HUES64 (cell line): Measurements from ENCODE around the gene POP5.

Experiments
- H3K27ac ChIP-seq: 2 replicates; pipeline ENCODE4 v1.7.0; 2013; ENCODE audit warnings: low read depth, low read length, inconsistent platforms
- H3K27me3 ChIP-seq: 2 replicates; pipeline ENCODE4 v1.6.1; 2013; ENCODE audit warnings: mild to moderate bottlenecking, low read length; ENCODE audit not compliant: insufficient read depth
- H3K36me3 ChIP-seq: 2 replicates; pipeline ENCODE4 v1.6.1; 2013; ENCODE audit warnings: mild to moderate bottlenecking, low read length; ENCODE audit not compliant: insufficient read depth
- H3K4me1 ChIP-seq: 2 replicates; pipeline ENCODE4 v1.6.1; 2013; ENCODE audit warnings: mild to moderate bottlenecking, low read length, moderate library complexity; ENCODE audit not compliant: insufficient read depth
- H3K4me3 ChIP-seq: 2 replicates; pipeline ENCODE4 v1.5.1; 2013; ENCODE audit warnings: mild to moderate bottlenecking, low read length, moderate library complexity
- H3K9ac ChIP-seq: 2 replicates; pipeline ENCODE4 v1.6.1; 2013; ENCODE audit warnings: mild to moderate bottlenecking, low read depth, low read length
- H3K9me3 ChIP-seq: 2 replicates; pipeline ENCODE4 v1.6.1; 2013; ENCODE audit warnings: low read depth, low read length; ENCODE audit not compliant: insufficient read depth
- WGBS: fragments of 150-250, 120-280 bp; methylation state at CpG from one replicate; pipeline ENCODE4 v1.1.7; 2013; ENCODE audit warnings: missing lambda C conversion rate; 5-methylcytosine and 5-hydroxymethylcytosine counted together

Gene POP5

DNA sequence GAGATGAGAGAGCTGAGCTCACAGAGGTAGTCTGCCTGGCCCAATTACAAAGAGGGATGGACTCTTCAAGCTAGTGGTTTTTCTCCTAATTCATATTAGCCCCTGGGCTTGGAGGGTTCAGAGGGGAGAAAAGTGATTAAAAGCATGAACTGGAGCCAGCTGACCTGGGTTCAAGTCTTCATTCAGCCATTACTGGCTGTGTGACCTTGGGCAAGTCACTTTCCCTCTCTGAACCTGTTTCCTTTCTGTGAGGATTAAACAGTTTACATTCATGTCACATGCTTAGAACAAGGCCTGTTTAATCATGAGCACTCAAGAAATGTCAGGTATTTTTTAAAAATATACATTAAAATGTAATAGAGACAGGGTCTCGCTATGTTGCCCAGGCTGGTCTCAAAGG is 7.2 kb upstream of the POP5 start:
- 100% methylated on average over 1 of the region's 1 CpG for WGBS
- no peak overlapping the region for H3K27ac ChIP-seq
- H3K9me3 ChIP-seq = no peaks in the 10 kb centered on the region
- no peaks in the 10 kb centered on the region for H3K36me3 ChIP-seq
- H3K4me3 ChIP-seq = no peak overlapping the region
- H3K4me1 ChIP-seq = 0 out of 2 replicates have a peak, but pooled peaks cover 4% of the 10 kb centered on the region
- H3K27me3 ChIP-seq = peaks cover 21% of the 10 kb centered on the region
- no peak overlapping the region for H3K9ac ChIP-seq

GRCh38 chr12:120586860-120587259 is 5.7 kb upstream of the POP5 start:
- 88% methylated on average over 2 of the region's 2 CpGs for WGBS
- H3K4me3 ChIP-seq = no peak overlapping the region
- H3K9ac ChIP-seq = no peak overlapping the region
- peaks cover 21% of the 10 kb centered on the region for H3K27me3 ChIP-seq
- no peaks in the 10 kb centered on the region for H3K36me3 ChIP-seq
- 0 out of 2 replicates have a peak, but pooled peaks cover 4% of the 10 kb centered on the region for H3K4me1 ChIP-seq
- H3K27ac ChIP-seq = no peak overlapping the region
- H3K9me3 ChIP-seq = no peaks in the 10 kb centered on the region

GRCh38 chr12:120586206-120586605 is 5.0 kb upstream of the POP5 start:
- Histone ChIP-seq H3K4me1 (no peaks in the 10 kb centered on the region), H3K27ac (no peak overlapping the region), H3K9me3 (no peaks in the 10 kb centered on the region), H3K27me3 (peaks cover 21% of the 10 kb centered on the region), H3K36me3 (no peaks in the 10 kb centered on the region), H3K4me3 (no peak overlapping the region), H3K9ac (no peak overlapping the region)
- 72% methylated on average over 7 of the region's 7 CpGs for WGBS

- H3K27me3 ChIP-seq = peaks cover 21% of the 10 kb centered on the region
- no peak overlapping the region for H3K27ac ChIP-seq
- WGBS = 3% methylated on average over 65 of the region's 65 CpGs
- H3K4me1 ChIP-seq = no peaks in the 10 kb centered on the region
- peaks cover 3% of the 10 kb centered on the region for H3K36me3 ChIP-seq
- H3K9me3 ChIP-seq = no peaks in the 10 kb centered on the region
- H3K9ac ChIP-seq = peak overlapping the region; percentile 60
- H3K4me3 ChIP-seq = peak overlapping the region; percentile 65
Observed at GRCh38 chr12:120584343-120585149, 3.3 kb upstream of the POP5 start.

DNA sequence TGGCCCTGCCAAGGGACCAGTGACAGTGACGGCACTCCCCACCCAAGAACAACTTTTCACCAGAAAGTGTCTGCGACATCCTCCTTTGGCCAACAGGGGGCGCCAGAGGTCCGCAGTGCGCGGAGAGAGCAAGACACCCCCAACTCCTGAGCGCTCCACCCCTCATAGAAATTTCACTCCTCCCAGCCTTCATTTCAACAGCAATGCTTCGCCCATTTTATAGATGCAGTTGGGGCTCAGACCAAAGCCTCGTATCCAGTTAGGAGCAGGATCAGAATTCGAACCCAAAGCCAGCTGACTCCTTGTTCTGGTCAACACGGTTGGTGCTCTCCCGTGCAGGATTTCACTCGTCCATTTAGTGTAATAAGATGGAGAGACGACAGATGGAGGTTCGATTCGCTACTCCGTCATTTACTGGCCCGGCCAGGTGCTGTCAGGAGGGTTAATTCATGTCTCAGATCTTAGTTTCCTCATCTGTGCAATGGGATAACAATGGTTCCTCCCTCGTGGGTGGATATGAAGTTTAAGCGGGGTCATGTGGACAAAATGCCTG is 2.4 kb upstream of the POP5 start:
- 28% methylated on average over 20 of the region's 20 CpGs for WGBS
- Histone ChIP-seq H3K4me3 (peak overlapping the region; percentile 33), H3K9me3 (no peaks in the 10 kb centered on the region)

DNA sequence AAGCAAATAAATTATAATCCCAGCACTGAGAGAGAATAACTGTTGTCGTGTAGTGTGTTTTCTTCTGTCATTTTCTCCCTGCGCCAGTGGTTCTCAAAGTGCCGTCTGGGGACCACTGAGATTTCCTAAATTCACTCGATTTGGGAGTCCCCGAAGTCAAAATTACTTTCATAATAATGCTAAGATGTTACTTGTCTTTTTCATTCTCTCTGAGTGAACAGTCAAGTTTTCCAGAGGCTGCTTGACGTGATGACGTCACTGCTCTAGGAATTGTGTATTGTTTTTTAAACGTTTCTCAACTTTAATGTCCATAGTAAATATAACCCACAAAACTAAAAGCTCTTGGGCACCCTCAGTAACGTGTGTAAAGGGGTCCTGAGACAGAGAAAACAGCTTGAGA is 796 bp upstream of the POP5 start:
- Histone ChIP-seq H3K27ac (no peak overlapping the region), H3K9me3 (no peaks in the 10 kb centered on the region), H3K36me3 (peaks cover 28% of the 10 kb centered on the region), H3K9ac (no peak overlapping the region; the same call in 1 of the 2 replicates), H3K4me1 (no peaks in the 10 kb centered on the region), H3K4me3 (peak overlapping the region; percentile 82), H3K27me3 (peaks cover 21% of the 10 kb centered on the region)
- WGBS = 79% methylated on average over 7 of the region's 9 CpGs

More for the DNA sequence above, 2.4 kb upstream of the POP5 start:
- Histone ChIP-seq H3K36me3 (peaks cover 13% of the 10 kb centered on the region), H3K4me1 (no peaks in the 10 kb centered on the region), H3K27ac (no peak overlapping the region), H3K27me3 (peaks cover 21% of the 10 kb centered on the region), H3K9ac (no peak overlapping the region)

DNA sequence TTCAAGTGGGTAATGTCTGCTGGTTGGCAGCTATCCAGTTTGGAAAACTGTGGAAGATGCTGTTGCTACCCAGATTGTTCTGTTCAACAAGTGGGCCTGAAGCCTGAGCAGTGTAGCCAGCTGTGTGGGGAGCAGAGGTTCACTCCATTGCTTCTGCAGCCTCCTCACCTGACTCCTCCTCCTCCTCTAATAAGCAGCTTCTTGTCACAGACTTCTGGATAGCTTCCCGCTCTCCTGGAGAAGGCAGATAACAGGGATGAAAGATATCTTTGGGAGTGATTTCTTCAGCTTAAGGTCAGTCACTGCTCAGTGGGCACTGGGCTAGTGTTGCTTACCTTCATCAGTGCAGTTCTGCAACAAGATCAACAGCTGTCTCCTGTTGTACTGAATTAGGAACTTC is 2.0 kb downstream of the POP5 start:
- no peak overlapping the region for H3K9ac ChIP-seq
- no peak overlapping the region for H3K4me3 ChIP-seq
- H3K9me3 ChIP-seq = no peaks in the 10 kb centered on the region
- peaks cover 7% of the 10 kb centered on the region; the same call in 1 of the 2 replicates for H3K27me3 ChIP-seq
- no peaks in the 10 kb centered on the region for H3K4me1 ChIP-seq
- H3K27ac ChIP-seq = no peak overlapping the region
- peaks cover 55% of the 10 kb centered on the region for H3K36me3 ChIP-seq
- 86% methylated on average over 1 of the region's 1 CpG for WGBS

DNA sequence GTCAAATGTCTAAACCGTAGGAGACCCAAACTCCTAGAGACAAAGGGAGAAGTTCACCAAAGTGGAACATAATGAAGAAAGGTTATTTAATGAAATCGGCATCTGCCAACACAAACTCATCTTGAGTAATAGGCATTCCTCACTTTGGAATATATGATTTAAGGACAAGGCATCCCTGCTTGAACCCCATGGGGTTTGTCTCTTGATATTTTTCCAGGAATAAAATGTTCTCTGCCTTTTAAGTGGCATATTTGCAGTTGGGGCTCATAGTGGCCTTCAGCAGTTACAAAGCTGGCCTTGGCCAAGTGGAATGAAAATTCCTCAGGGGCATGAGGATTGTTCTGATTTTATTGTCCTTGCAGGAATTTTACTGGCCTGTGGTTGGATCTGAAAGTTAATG is 7.1 kb downstream of the POP5 start:
- Histone ChIP-seq H3K27ac (no peak overlapping the region), H3K9ac (no peak overlapping the region), H3K4me3 (no peak overlapping the region), H3K36me3 (peaks cover 94% of the 10 kb centered on the region), H3K27me3 (no peaks in the 10 kb centered on the region), H3K4me1 (no peaks in the 10 kb centered on the region), H3K9me3 (no peaks in the 10 kb centered on the region)
- 100% methylated on average over 2 of the region's 2 CpGs for WGBS

GRCh38 chr12:120573560-120573959 is 7.6 kb downstream of the POP5 start:
- WGBS = 94% methylated on average over 6 of the region's 6 CpGs
- Histone ChIP-seq H3K9me3 (no peaks in the 10 kb centered on the region), H3K27me3 (no peaks in the 10 kb centered on the region), H3K36me3 (peaks cover 94% of the 10 kb centered on the region), H3K4me1 (no peaks in the 10 kb centered on the region), H3K27ac (no peak overlapping the region), H3K4me3 (no peak overlapping the region), H3K9ac (no peak overlapping the region)

DNA sequence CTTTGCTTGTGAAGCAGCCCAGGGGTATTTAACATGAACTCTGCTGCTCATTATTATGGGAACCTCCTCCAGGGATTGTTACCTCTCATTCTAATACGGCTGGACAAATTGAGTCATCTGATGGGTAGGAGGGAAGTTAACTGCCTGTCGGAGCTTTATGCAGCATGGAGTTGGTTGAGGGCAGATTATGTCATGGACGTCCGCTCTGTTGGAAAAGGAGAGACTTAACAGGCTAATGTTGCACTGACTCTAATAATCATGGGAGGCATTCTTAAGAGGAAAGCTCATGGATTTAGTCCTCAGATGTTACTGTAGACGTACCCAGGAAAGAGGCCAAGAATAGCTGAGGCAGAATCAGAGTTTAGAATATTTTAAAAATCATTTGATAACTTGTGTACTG is 9.9 kb downstream of the POP5 start:
- no peaks in the 10 kb centered on the region for H3K4me1 ChIP-seq
- H3K36me3 ChIP-seq = peaks cover 94% of the 10 kb centered on the region
- H3K27me3 ChIP-seq = no peaks in the 10 kb centered on the region
- WGBS = 84% methylated on average over 5 of the region's 5 CpGs
- H3K27ac ChIP-seq = no peak overlapping the region
- H3K9ac ChIP-seq = no peak overlapping the region
- H3K4me3 ChIP-seq = no peak overlapping the region
- no peaks in the 10 kb centered on the region for H3K9me3 ChIP-seq

DNA sequence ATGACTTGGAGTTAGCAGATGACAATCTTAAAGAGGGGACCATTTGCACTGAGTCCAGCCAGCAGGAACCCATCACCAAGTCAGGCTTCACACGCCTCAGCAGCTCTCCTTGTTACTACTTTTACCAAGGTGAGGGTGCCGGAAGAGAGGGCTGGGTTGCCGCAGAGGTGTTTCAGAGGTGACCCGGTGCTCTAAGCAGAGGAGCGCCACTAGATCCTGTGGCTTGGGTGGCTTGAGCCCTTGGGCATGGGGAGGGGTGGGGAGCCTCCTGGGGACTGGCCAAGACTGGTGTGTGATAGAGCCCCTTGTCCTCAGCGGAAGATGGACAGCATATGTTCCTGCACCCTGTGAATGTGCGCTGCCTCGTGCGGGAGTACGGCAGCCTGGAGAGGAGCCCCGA is 17.7 kb downstream of the POP5 start:
- Histone ChIP-seq H3K4me3 (no peak overlapping the region), H3K27ac (no peak overlapping the region), H3K36me3 (peaks cover 89% of the 10 kb centered on the region), H3K4me1 (no peaks in the 10 kb centered on the region), H3K9ac (no peak overlapping the region), H3K27me3 (no peaks in the 10 kb centered on the region), H3K9me3 (no peaks in the 10 kb centered on the region)
- WGBS = 97% methylated on average over 11 of the region's 11 CpGs
